ENCODE results near the gene LRIG2. TPM values are rescaled to one million over a fixed set of nuclear protein-coding genes. Genes with fewer than 3 reads are reported as not detected.

The LRIG2 gene
- total and polyA plus RNA-seq, 9 of the 15 experiments (the other 6 are each of a cell fraction or from before 2014, with no cell fraction given): 1.8 to 28.1 (median 11.5) TPM

GRCh38 chr1:113125517-113125916, 52.5 kb downstream of the LRIG2 start:
- in situ Hi-C loops (cut with MboI): no loop called here
- H2AFZ ChIP-seq (ENCODE audit: low read depth, low read length): no peak overlapping the region
- no peak for FAIRE-seq
- ATAC-seq: no peak
- ChIA-PET CTCF (ENCODE audit: low intra/inter-chr PET ratio) (no interaction called here), POLR2A (interaction anchor here (0.7 to 1.2 kb wide), 3 partner anchors 21 to 464 kb away, joined by 3 to 4 read pairs (median 3); no protein-coding TSS in a partner anchor)
- no peak overlapping the region for H3K27ac ChIP-seq (ENCODE audit: extremely low read depth, low read depth, low read length)
- H3K36me3 ChIP-seq (ENCODE audit: control insufficient read depth, insufficient read depth, low read length): peaks cover 67% of the 10 kb centered on the region
- no peaks in the 10 kb centered on the region for H3K9me3 ChIP-seq (replicated peaks; ENCODE audit: control insufficient read depth, insufficient read depth, low read depth, low read length)
- WGBS (ENCODE audit: insufficient coverage, low coverage, missing lambda C conversion rate): 60% methylated on average over 3 of the region's 3 CpGs
- no TSS peak for BruUV-seq (replicated peaks)
- intact Hi-C loops (cut with micrococcal nuclease): no loop called here
- H3K9me1 ChIP-seq (ENCODE audit: control insufficient read depth, insufficient read depth, low read length): no peaks in the 10 kb centered on the region
- DNase-seq (ENCODE audit: extremely low read depth in 1 of 4, low spot score in 3 of 4): no peak
- H3K4me3 ChIP-seq: no peak overlapping the region
- no peaks in the 10 kb centered on the region for H4K20me1 ChIP-seq (replicated peaks; ENCODE audit: control insufficient read depth, insufficient read depth, low read length)
- no peaks in the 10 kb centered on the region for H3K79me2 ChIP-seq (ENCODE audit: control insufficient read depth, insufficient read depth, low read length)
- no peak overlapping the region for H3K9ac ChIP-seq (ENCODE audit: insufficient read depth in 1 of 2, low read depth in 2 of 2, low read length in 2 of 2)
- TF ChIP-seq ZNF165 (CRISPR knock-in tag; IDR thresholded peaks at IDR 0.05; ENCODE audit: borderline replicate concordance) (no peak), RHOXF2B (CRISPR knock-in tag; conservative IDR thresholded peaks at IDR 0.05) (no peak)
- H3K4me2 ChIP-seq (ENCODE audit: insufficient read depth, low read length): no peak overlapping the region
- no peaks in the 10 kb centered on the region for H3K4me1 ChIP-seq (replicated peaks in 1 of 2; ENCODE audit: control insufficient read depth in 2 of 2, insufficient read depth in 2 of 2, low read length in 2 of 2)
- H3K27me3 ChIP-seq (ENCODE audit: control insufficient read depth in 2 of 2, insufficient read depth in 2 of 2, low read length in 2 of 2): no peaks in the 10 kb centered on the region

GRCh38 chr1:113126207-113126606, 53.2 kb downstream of the LRIG2 start:
- Histone ChIP-seq H4K20me1 (replicated peaks; ENCODE audit: control insufficient read depth, insufficient read depth, low read length) (no peaks in the 10 kb centered on the region), H3K27ac (ENCODE audit: extremely low read depth, low read depth, low read length) (no peak overlapping the region), H3K4me2 (ENCODE audit: insufficient read depth, low read length) (no peak overlapping the region), H3K27me3 (ENCODE audit: control insufficient read depth in 2 of 2, insufficient read depth in 2 of 2, low read length in 2 of 2) (no peaks in the 10 kb centered on the region), H3K36me3 (ENCODE audit: control insufficient read depth, insufficient read depth, low read length) (peaks cover 60% of the 10 kb centered on the region), H3K9ac (ENCODE audit: insufficient read depth in 1 of 2, low read depth in 2 of 2, low read length in 2 of 2) (no peak overlapping the region), H3K4me3 (no peak overlapping the region), H3K4me1 (replicated peaks in 1 of 2; ENCODE audit: control insufficient read depth in 2 of 2, insufficient read depth in 2 of 2, low read length in 2 of 2) (no peaks in the 10 kb centered on the region), H2AFZ (ENCODE audit: low read depth, low read length) (no peak overlapping the region), H3K9me1 (ENCODE audit: control insufficient read depth, insufficient read depth, low read length) (no peaks in the 10 kb centered on the region), H3K9me3 (replicated peaks; ENCODE audit: control insufficient read depth, insufficient read depth, low read depth, low read length) (no peaks in the 10 kb centered on the region), H3K79me2 (ENCODE audit: control insufficient read depth, insufficient read depth, low read length) (no peaks in the 10 kb centered on the region)
- BruUV-seq (replicated peaks): no TSS peak
- ChIA-PET CTCF (ENCODE audit: low intra/inter-chr PET ratio) (no interaction called here), POLR2A (no interaction called here)
- in situ Hi-C loops (cut with MboI): no loop called here
- 97% methylated on average over 2 of the region's 2 CpGs for WGBS (ENCODE audit: insufficient coverage, low coverage, missing lambda C conversion rate)
- ATAC-seq (no peak), DNase-seq (ENCODE audit: extremely low read depth in 1 of 4, low spot score in 3 of 4) (no peak), FAIRE-seq (no peak)
- intact Hi-C loops (cut with micrococcal nuclease): no loop called here
- TF ChIP-seq ZBTB40 (IDR thresholded peaks at IDR 0.05) (no peak), ZBTB40 (CRISPR knock-in tag; IDR thresholded peaks at IDR 0.05) (no peak), ZC3H4 (CRISPR knock-in tag; IDR thresholded peaks at IDR 0.05; ENCODE audit: borderline replicate concordance) (no peak)
